H9 (cell line): ENCODE results near the gene RASA2. TPM values are rescaled to one million over a fixed set of nuclear protein-coding genes. Genes with fewer than 3 reads are reported as not detected.

ENCODE experiments used
- DNase-seq: peaks from one replicate; pipeline ENCODE4 v3.0.0-alpha.2; 2017
- H2AFZ ChIP-seq: one replicate; pipeline ENCODE4 v1.6.1; 2013; ENCODE audit warnings: mild to moderate bottlenecking, low read length, control low read depth, moderate library complexity
- H2AK5ac ChIP-seq: 2 replicates; pipeline ENCODE4 v1.6.1; 2013; ENCODE audit warnings: low read length, control low read depth, mixed read lengths; ENCODE audit not compliant: insufficient read length
- H2BK120ac ChIP-seq: one replicate; pipeline ENCODE4 v1.6.1; 2013; ENCODE audit warnings: low read depth, mild to moderate bottlenecking, low read length, control low read depth, inconsistent platforms; ENCODE audit not compliant: poor library complexity, severe bottlenecking
- H2BK12ac ChIP-seq: 2 replicates; pipeline ENCODE4 v1.6.1; 2013; ENCODE audit warnings: low read length, control low read depth, mixed read lengths, low read depth; ENCODE audit not compliant: insufficient read length
- H2BK15ac ChIP-seq: 2 replicates; pipeline ENCODE4 v1.6.1; 2013; ENCODE audit warnings: low read depth, low read length, control low read depth
- H2BK20ac ChIP-seq: one replicate; pipeline ENCODE4 v1.6.1; 2013; ENCODE audit warnings: low read depth, mild to moderate bottlenecking, low read length, control low read depth, inconsistent platforms; ENCODE audit not compliant: poor library complexity, severe bottlenecking
- H2BK5ac ChIP-seq: 2 replicates; pipeline ENCODE4 v1.6.1; 2013; ENCODE audit warnings: low read length, control low read depth, mixed read lengths; ENCODE audit not compliant: insufficient read length
- H3K14ac ChIP-seq: 2 replicates; pipeline ENCODE4 v1.6.1; 2013; ENCODE audit warnings: low read length, control low read depth; ENCODE audit not compliant: insufficient read depth
- H3K18ac ChIP-seq: 2 replicates; pipeline ENCODE4 v1.6.1; 2013; ENCODE audit warnings: low read depth, mild to moderate bottlenecking, mixed read lengths, low read length, control low read depth; ENCODE audit not compliant: insufficient read length
- H3K23ac ChIP-seq: 2 replicates; pipeline ENCODE4 v1.6.1; 2013; ENCODE audit warnings: low read length, control low read depth, mixed read lengths, low read depth; ENCODE audit not compliant: insufficient read length
- H3K23me2 ChIP-seq: 2 replicates; pipeline ENCODE4 v1.6.1; 2013; ENCODE audit warnings: low read depth, mild to moderate bottlenecking, mixed read lengths, low read length, control low read depth; ENCODE audit not compliant: insufficient read length, poor library complexity, severe bottlenecking
- H3K27ac ChIP-seq: 2 replicates; pipeline ENCODE4 v1.5.1; 2013; ENCODE audit warnings: low read length, control low read depth, mixed read lengths, low read depth; ENCODE audit not compliant: insufficient read length
- H3K27me3 ChIP-seq: 2 replicates; pipeline ENCODE4 v1.6.1; 2013; ENCODE audit warnings: low read length, control low read depth, inconsistent platforms; ENCODE audit not compliant: insufficient read depth
- H3K4ac ChIP-seq: 2 replicates; pipeline ENCODE4 v1.6.1; 2013; ENCODE audit warnings: low read depth, mild to moderate bottlenecking, control low read depth, inconsistent platforms, low read length, moderate library complexity
- H3K4me1 ChIP-seq: 2 replicates; pipeline ENCODE4 v1.6.1; 2013; ENCODE audit warnings: low read length, control low read depth, inconsistent platforms; ENCODE audit not compliant: insufficient read depth
- H3K4me2 ChIP-seq: 2 replicates; pipeline ENCODE4 v1.6.1; 2013; ENCODE audit warnings: low read length, control low read depth, mixed read lengths; ENCODE audit not compliant: insufficient read length, insufficient read depth
- H3K56ac ChIP-seq: 2 replicates; pipeline ENCODE4 v1.6.1; 2013; ENCODE audit warnings: low read depth, mild to moderate bottlenecking, mixed read lengths, low read length, control low read depth; ENCODE audit not compliant: insufficient read length
- H3K79me1 ChIP-seq: 2 replicates; pipeline ENCODE4 v1.6.1; 2013; ENCODE audit warnings: low read depth, mild to moderate bottlenecking, moderate library complexity, low read length, control low read depth, inconsistent platforms; ENCODE audit not compliant: insufficient read depth, poor library complexity, severe bottlenecking
- H3K79me2 ChIP-seq: 2 replicates; pipeline ENCODE4 v1.6.1; 2013; ENCODE audit warnings: low read length, control low read depth, inconsistent platforms; ENCODE audit not compliant: insufficient read depth
- H3K9ac ChIP-seq: 2 replicates; pipeline ENCODE4 v1.6.1; 2013; ENCODE audit warnings: low read length, control low read depth, mixed read lengths; ENCODE audit not compliant: insufficient read length; ENCODE audit errors: extremely low read depth
- H3K9me3 ChIP-seq: one replicate; pipeline ENCODE4 v1.6.1; 2013; ENCODE audit warnings: low read depth, low read length, inconsistent platforms; ENCODE audit not compliant: control insufficient read depth
- H3T11ph ChIP-seq: one replicate; pipeline ENCODE4 v1.6.1; 2013; ENCODE audit warnings: mild to moderate bottlenecking, low read length, control low read depth, inconsistent platforms
- H4K20me1 ChIP-seq: one replicate; pipeline ENCODE4 v1.6.1; 2013; ENCODE audit not compliant: control insufficient read depth, insufficient read length, insufficient read depth
- H4K5ac ChIP-seq: 2 replicates; pipeline ENCODE4 v1.6.1; 2013; ENCODE audit warnings: low read depth, mild to moderate bottlenecking, mixed read lengths, low read length, control low read depth; ENCODE audit not compliant: insufficient read length
- H4K8ac ChIP-seq: replicated peaks from 2 replicates; pipeline ENCODE4 v1.6.1; 2013; ENCODE audit warnings: low read length, control low read depth, mixed read lengths, low read depth; ENCODE audit not compliant: insufficient read length
- H4K91ac ChIP-seq: 2 replicates; pipeline ENCODE4 v1.6.1; 2013; ENCODE audit warnings: low read depth, mild to moderate bottlenecking, moderate library complexity, mixed read lengths, low read length, control low read depth; ENCODE audit not compliant: insufficient read length
- H3K27ac Mint-ChIP-seq, 3 experiments: 2 replicates in 2 of 3; 3 replicates in 1 of 3; pipeline ENCODE4 v1.8.0; 2020 to 2021; ENCODE audit warnings: mixed read lengths in 3 of 3, mild to moderate bottlenecking in 1 of 3, moderate library complexity in 1 of 3
- H3K27me3 Mint-ChIP-seq: 2 replicates; pipeline ENCODE4 v1.8.0; 2021; ENCODE audit warnings: low read depth, mild to moderate bottlenecking, moderate library complexity, mixed read lengths
- H3K36me3 Mint-ChIP-seq, 3 experiments: 2 replicates in 2 of 3; 3 replicates in 1 of 3; pipeline ENCODE4 v1.8.0; 2020 to 2021; ENCODE audit warnings: low read depth in 3 of 3, mixed read lengths in 3 of 3; ENCODE audit not compliant: insufficient read depth in 1 of 3
- H3K4me1 Mint-ChIP-seq, 2 experiments: 2 replicates each; pipeline ENCODE4 v1.8.0; 2020; ENCODE audit warnings: mixed read lengths in 2 of 2
- H3K4me3 Mint-ChIP-seq, 2 experiments: 2 replicates in 1 of 2; 3 replicates in 1 of 2; pipeline ENCODE4 v1.8.0; 2020 to 2021; ENCODE audit warnings: mild to moderate bottlenecking in 2 of 2, mixed read lengths in 2 of 2, moderate library complexity in 1 of 2
- H3K9me3 Mint-ChIP-seq, 2 experiments: 2 replicates in 1 of 2; 3 replicates in 1 of 2; pipeline ENCODE4 v1.8.0; 2020; ENCODE audit warnings: mild to moderate bottlenecking in 2 of 2, mixed read lengths in 2 of 2, moderate library complexity in 1 of 2
- CTCF ChIP-seq: fragments of 200-600 bp; sonication (generic); conservative IDR thresholded peaks from 3 replicates; pipeline ENCODE4 v1.8.0; 2021; ENCODE audit warnings: antibody characterized with exemption, mild to moderate bottlenecking
- WGBS: extraction: QIAGEN DNeasy Blood & Tissue Kit; methylation state at CpG from one replicate; pipeline ENCODE4 v1.1.7; 2013; ENCODE audit warnings: missing lambda C conversion rate, low lambda C conversion rate, mixed read lengths; ENCODE audit not compliant: insufficient read length; ENCODE audit errors: extremely low coverage; 5-methylcytosine and 5-hydroxymethylcytosine counted together
- total RNA-seq: library from RNA; stranded (reverse); gene quantifications from 2 replicates; pipeline ENCODE4 v1.2.1, GENCODE V29; 2021

Gene RASA2
- total RNA-seq, 1 experiment from 2014 or later: 24.4 TPM

- H4K20me1 ChIP-seq: no peaks in the 10 kb centered on the region
- no peak overlapping the region for H3K18ac ChIP-seq
- no peak overlapping the region for H2AFZ ChIP-seq
- H2AK5ac ChIP-seq: no peak overlapping the region
- H3K4ac ChIP-seq: no peak overlapping the region
- no peak overlapping the region for H3K56ac ChIP-seq
- no peaks in the 10 kb centered on the region for H3K27me3 ChIP-seq
- H3K36me3 Mint-ChIP-seq: peaks cover under 1 to 5% (median 3%) of the 10 kb centered on the region in 3 experiments; a peak in 4 of 7 replicates
- peaks cover 12 to 13% of the 10 kb centered on the region in 2 experiments for H3K4me1 Mint-ChIP-seq
- H3K27ac ChIP-seq: no peak overlapping the region
- no peak for TF ChIP-seq CTCF
- DNase-seq: no peak
- peak overlapping the region in 2 of 3 experiments; percentile 52 to 54; a peak in 1 of 7 replicates for H3K27ac Mint-ChIP-seq
- H4K8ac ChIP-seq: no peak overlapping the region
- H3K23ac ChIP-seq: no peak overlapping the region
- no peak overlapping the region for H4K91ac ChIP-seq
- H3K27me3 Mint-ChIP-seq: no peaks in the 10 kb centered on the region
- no CpG with 5 or more reads among the region's 1 CpG for WGBS
- H2BK5ac ChIP-seq: no peak overlapping the region
- H3K23me2 ChIP-seq: no peaks in the 10 kb centered on the region
- H2BK15ac ChIP-seq: no peak overlapping the region
- no peaks in the 10 kb centered on the region for H3K79me1 ChIP-seq
- no peaks in the 10 kb centered on the region for H3K9me3 Mint-ChIP-seq
- no peak overlapping the region for H2BK12ac ChIP-seq
- no peak overlapping the region for H3K4me3 Mint-ChIP-seq
- H4K5ac ChIP-seq: no peak overlapping the region
- no peak overlapping the region for H3K4me2 ChIP-seq
- no peak overlapping the region for H3K14ac ChIP-seq
- no peak overlapping the region for H2BK20ac ChIP-seq
- H3K9ac ChIP-seq: no peak overlapping the region
- H3K4me1 ChIP-seq: no peaks in the 10 kb centered on the region
- H2BK120ac ChIP-seq: no peak overlapping the region
- no peaks in the 10 kb centered on the region for H3K79me2 ChIP-seq
- no peak overlapping the region for H3T11ph ChIP-seq
- no peaks in the 10 kb centered on the region for H3K9me3 ChIP-seq
Observed at GRCh38 chr3:141529717-141530414, 43.0 kb downstream of the RASA2 start.
